Stimulated activated CD8-positive, alpha-beta memory T cell treated with anti-CD3 and anti-CD28 coated beads, Interleukin-15, amount 100 ng/mL, for 4 hours (primary cell): Measurements from ENCODE around the gene PCP2.

Experiments used
- DNase-seq, 2 donors: peaks; one replicate each; pipeline ENCODE4 v3.0.0-alpha.2; 2020; ENCODE audit warnings: low read depth in 2 of 2

PCP2 gene

DNA sequence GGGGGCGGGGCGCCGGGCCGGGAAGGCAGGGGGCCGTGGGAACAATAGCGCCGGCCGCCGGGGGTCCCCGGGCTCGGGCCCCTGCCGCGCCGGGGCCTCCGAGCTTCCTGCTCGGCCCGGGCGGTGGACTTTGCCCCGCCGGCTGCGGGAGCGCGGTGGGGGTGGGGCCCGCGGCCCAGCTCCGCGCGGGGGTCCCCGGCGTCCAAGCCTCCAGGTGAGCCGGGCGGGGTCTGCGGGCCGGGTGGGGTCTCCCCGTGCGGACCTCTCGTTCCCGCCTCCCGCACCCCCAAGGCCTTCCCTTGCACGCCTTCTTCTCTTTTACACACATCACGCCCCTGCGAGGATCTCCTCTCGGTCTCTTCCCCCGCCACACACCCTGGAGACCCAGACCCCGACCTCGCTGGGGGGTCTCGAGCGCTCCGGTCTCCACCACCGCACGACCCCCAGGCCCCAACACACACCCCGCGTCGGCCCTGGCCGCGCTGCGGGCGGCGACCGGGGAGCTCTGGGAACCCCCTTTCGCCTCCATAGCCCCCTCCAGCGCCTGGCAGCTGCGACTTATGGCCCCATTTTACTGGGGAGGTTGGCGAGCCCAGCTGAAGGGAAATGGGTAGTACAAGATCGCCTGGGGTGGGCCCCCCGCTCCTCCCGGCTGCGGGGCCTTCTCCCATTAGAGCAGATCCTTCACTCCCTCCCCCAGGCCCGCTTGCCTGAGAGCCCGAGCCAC lies 37.1 kb downstream of the PCP2 start:
- DNase-seq = no peak

GRCh38 chr19:7595466-7596133 lies 37.9 kb downstream of the PCP2 start, which contains the start of gene CAMSAP3:
Gene CAMSAP3 (plus strand): TSS chr19:7595863. CDS start chr19:7596003, 140 bp downstream.
- DNase-seq = peak in 1 of 2 donors; percentile 3

DNA sequence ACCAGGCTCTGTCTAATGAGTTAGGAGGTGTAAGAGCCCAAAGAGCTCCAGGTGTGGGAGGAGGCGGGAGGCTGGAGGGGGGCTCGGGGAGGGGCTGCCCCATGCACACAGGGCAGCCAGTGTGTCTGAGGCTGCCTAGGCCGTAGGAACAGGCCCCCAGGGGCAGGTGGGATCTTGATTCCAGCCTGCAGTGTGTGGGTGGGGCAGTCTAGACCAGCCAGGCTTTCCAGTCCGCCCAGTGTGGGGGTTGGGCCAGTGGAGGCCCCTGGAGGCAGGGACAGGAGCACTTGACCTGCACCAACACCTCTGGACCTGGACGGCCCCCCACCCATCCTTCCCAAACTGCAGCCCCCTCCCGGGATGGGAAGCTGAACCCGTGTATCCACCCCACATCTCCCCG lies 43.3 kb downstream of the PCP2 start:
- no peak for DNase-seq

DNA sequence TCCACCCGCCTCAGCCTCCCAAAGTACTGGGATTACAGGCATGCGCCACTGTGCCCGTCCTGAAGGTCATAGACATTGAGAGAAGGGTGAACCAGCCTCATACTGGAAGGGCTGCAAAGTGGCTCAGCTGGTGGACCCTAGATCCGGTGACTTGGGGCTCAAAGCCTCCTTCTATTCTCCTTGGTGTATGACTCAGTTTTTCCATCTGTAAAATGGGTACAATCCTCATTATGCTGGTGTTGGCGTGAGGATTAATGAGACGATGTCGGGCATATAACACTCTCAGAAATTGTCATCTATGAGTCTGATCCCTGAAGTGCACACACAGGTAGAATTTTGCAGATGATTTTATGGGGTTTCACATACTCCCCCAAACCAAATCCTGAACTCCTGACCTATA lies 43.7 kb downstream of the PCP2 start:
- no peak for DNase-seq

- DNase-seq = no peak
These were observed 51.1 kb downstream of the PCP2 start for GRCh38 chr19:7582446-7582845.
